ENCODE results near the gene HIBADH. TPM values are rescaled to one million over a fixed set of nuclear protein-coding genes. Genes with fewer than 3 reads are reported as not detected.

Gene HIBADH
- total and polyA plus RNA-seq, 9 of the 15 experiments (the other 6 are each of a cell fraction or from before 2014, with no cell fraction given): 10.7 to 67.8 (median 36.9) TPM

DNA sequence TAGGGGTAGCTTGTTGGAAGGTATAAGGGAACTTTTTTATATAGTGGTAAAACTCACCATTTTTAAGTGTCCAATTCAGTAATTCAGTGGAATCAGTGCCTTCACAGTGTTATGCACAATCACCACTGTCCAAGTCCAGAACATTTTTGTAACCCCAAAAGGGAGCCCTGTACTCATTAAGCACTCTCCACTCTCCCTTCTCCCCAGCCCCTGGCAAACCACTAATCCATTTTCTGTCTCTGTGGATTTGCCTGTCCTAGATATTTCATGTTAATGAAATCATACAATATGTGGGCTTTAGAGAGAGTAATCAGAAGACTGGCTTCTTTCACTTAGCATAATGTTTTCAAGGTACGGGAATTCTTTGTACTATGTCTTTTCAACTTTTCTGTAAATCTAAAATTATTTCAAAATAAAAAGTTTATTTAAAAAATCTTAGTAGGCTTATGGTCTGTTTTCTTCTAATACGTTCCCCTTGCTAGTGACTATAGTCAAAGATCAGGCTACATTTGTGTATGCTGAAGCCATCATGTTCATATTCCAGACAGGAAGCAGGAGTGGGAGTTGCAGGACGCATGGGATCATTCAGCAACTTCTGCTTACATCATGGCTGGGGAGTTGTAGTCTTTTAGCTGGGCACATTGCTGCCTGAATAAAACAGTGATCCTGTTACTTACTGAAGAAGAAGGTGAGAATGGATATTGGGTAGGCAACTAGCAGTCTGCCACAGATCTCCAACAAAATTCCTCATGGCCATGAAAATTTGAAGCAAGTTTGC lies 41.9 kb upstream of the HIBADH start:
- Histone ChIP-seq H3K27me3 (ENCODE audit: control insufficient read depth in 2 of 2, insufficient read depth in 2 of 2, low read length in 2 of 2) (no peaks in the 10 kb centered on the region; a peak in 1 of 5 replicates), H2AFZ (ENCODE audit: low read depth, low read length) (no peak overlapping the region), H3K36me3 (ENCODE audit: control insufficient read depth, insufficient read depth, low read length) (no peaks in the 10 kb centered on the region), H3K9me3 (replicated peaks; ENCODE audit: control insufficient read depth, insufficient read depth, low read depth, low read length) (no peaks in the 10 kb centered on the region), H3K9ac (ENCODE audit: insufficient read depth in 1 of 2, low read depth in 2 of 2, low read length in 2 of 2) (no peak overlapping the region), H3K4me3 (no peak overlapping the region), H3K4me2 (ENCODE audit: insufficient read depth, low read length) (no peak overlapping the region), H3K79me2 (ENCODE audit: control insufficient read depth, insufficient read depth, low read length) (no peaks in the 10 kb centered on the region), H4K20me1 (replicated peaks; ENCODE audit: control insufficient read depth, insufficient read depth, low read length) (no peaks in the 10 kb centered on the region), H3K9me1 (ENCODE audit: control insufficient read depth, insufficient read depth, low read length) (no peaks in the 10 kb centered on the region), H3K4me1 (replicated peaks in 1 of 2; ENCODE audit: control insufficient read depth in 2 of 2, insufficient read depth in 2 of 2, low read length in 2 of 2) (no peaks in the 10 kb centered on the region; a peak in 1 of 5 replicates), H3K27ac (ENCODE audit: extremely low read depth, low read depth, low read length) (no peak overlapping the region)
- 17% methylated on average over 3 of the region's 3 CpGs for WGBS (ENCODE audit: insufficient coverage, low coverage, missing lambda C conversion rate)
- no TSS peak for BruUV-seq (replicated peaks)
- DNase-seq (ENCODE audit: extremely low read depth in 1 of 4, low spot score in 3 of 4) (no peak), FAIRE-seq (no peak), ATAC-seq (no peak)
- intact Hi-C loops (cut with micrococcal nuclease) (no loop called here), in situ Hi-C loops (cut with MboI) (no loop called here)
- ChIA-PET POLR2A (interaction anchor here (0.6 kb wide), 1 partner anchor 26 kb away, joined by 3 read pairs; no protein-coding TSS in a partner anchor), CTCF (ENCODE audit: low intra/inter-chr PET ratio) (no interaction called here)
- no peak for TF ChIP-seq MAFG (tag; conservative IDR thresholded peaks at IDR 0.05)
- TF ChIP-seq, protein P1, sequence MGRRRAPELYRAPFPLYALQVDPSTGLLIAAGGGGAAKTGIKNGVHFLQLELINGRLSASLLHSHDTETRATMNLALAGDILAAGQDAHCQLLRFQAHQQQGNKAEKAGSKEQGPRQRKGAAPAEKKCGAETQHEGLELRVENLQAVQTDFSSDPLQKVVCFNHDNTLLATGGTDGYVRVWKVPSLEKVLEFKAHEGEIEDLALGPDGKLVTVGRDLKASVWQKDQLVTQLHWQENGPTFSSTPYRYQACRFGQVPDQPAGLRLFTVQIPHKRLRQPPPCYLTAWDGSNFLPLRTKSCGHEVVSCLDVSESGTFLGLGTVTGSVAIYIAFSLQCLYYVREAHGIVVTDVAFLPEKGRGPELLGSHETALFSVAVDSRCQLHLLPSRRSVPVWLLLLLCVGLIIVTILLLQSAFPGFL (CRISPR knock-in tag; IDR thresholded peaks at IDR 0.05): no peak
- TF ChIP-seq, protein P2, sequence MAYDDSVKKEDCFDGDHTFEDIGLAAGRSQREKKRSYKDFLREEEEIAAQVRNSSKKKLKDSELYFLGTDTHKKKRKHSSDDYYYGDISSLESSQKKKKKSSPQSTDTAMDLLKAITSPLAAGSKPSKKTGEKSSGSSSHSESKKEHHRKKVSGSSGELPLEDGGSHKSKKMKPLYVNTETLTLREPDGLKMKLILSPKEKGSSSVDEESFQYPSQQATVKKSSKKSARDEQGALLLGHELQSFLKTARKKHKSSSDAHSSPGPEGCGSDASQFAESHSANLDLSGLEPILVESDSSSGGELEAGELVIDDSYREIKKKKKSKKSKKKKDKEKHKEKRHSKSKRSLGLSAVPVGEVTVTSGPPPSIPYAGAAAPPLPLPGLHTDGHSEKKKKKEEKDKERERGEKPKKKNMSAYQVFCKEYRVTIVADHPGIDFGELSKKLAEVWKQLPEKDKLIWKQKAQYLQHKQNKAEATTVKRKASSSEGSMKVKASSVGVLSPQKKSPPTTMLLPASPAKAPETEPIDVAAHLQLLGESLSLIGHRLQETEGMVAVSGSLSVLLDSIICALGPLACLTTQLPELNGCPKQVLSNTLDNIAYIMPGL (CRISPR knock-in tag; IDR thresholded peaks at IDR 0.05): no peak
- TF ChIP-seq TEAD1 (CRISPR knock-in tag; IDR thresholded peaks at IDR 0.05): no peak
- TF ChIP-seq ZNF217 (CRISPR knock-in tag; IDR thresholded peaks at IDR 0.05): no peak
- TF ChIP-seq, protein P3, sequence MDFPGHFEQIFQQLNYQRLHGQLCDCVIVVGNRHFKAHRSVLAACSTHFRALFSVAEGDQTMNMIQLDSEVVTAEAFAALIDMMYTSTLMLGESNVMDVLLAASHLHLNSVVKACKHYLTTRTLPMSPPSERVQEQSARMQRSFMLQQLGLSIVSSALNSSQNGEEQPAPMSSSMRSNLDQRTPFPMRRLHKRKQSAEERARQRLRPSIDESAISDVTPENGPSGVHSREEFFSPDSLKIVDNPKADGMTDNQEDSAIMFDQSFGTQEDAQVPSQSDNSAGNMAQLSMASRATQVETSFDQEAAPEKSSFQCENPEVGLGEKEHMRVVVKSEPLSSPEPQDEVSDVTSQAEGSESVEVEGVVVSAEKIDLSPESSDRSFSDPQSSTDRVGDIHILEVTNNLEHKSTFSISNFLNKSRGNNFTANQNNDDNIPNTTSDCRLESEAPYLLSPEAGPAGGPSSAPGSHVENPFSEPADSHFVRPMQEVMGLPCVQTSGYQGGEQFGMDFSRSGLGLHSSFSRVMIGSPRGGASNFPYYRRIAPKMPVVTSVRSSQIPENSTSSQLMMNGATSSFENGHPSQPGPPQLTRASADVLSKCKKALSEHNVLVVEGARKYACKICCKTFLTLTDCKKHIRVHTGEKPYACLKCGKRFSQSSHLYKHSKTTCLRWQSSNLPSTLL (IDR thresholded peaks at IDR 0.05): no peak
- TF ChIP-seq XRCC4 (IDR thresholded peaks at IDR 0.05; ENCODE audit: extremely low read depth, insufficient read depth, insufficient read length): no peak
- TF ChIP-seq RBM14 (IDR thresholded peaks at IDR 0.05; ENCODE audit: borderline replicate concordance, insufficient read depth, low read depth, low read length): no peak
- TF ChIP-seq STAG1 (CRISPR knock-in tag; IDR thresholded peaks at IDR 0.05; ENCODE audit: borderline replicate concordance): no peak
- TF ChIP-seq, protein P4, sequence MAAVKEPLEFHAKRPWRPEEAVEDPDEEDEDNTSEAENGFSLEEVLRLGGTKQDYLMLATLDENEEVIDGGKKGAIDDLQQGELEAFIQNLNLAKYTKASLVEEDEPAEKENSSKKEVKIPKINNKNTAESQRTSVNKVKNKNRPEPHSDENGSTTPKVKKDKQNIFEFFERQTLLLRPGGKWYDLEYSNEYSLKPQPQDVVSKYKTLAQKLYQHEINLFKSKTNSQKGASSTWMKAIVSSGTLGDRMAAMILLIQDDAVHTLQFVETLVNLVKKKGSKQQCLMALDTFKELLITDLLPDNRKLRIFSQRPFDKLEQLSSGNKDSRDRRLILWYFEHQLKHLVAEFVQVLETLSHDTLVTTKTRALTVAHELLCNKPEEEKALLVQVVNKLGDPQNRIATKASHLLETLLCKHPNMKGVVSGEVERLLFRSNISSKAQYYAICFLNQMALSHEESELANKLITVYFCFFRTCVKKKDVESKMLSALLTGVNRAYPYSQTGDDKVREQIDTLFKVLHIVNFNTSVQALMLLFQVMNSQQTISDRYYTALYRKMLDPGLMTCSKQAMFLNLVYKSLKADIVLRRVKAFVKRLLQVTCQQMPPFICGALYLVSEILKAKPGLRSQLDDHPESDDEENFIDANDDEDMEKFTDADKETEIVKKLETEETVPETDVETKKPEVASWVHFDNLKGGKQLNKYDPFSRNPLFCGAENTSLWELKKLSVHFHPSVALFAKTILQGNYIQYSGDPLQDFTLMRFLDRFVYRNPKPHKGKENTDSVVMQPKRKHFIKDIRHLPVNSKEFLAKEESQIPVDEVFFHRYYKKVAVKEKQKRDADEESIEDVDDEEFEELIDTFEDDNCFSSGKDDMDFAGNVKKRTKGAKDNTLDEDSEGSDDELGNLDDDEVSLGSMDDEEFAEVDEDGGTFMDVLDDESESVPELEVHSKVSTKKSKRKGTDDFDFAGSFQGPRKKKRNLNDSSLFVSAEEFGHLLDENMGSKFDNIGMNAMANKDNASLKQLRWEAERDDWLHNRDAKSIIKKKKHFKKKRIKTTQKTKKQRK (IDR thresholded peaks at IDR 0.05; ENCODE audit: borderline replicate concordance, low read depth, low read length): no peak
- TF ChIP-seq DMBX1 (CRISPR knock-in tag; IDR thresholded peaks at IDR 0.05; ENCODE audit: borderline replicate concordance): no peak
- no peak for TF ChIP-seq SRSF9 (IDR thresholded peaks at IDR 0.05; ENCODE audit: borderline replicate concordance, low read depth, low read length)
- TF ChIP-seq ZNF134 (CRISPR knock-in tag; conservative IDR thresholded peaks at IDR 0.05): no peak
